GM21447 (cell line): ENCODE measurements around the gene SMARCA4.

Experiments
- ATAC-seq: cut with Tn5 transposase; IDR thresholded peaks from one replicate; pipeline ENCODE4 v1.9.1; 2021; ENCODE audit not compliant: unreplicated experiment

SMARCA4 gene

GRCh38 chr19:11007385-11007784 lies 46.6 kb downstream of the SMARCA4 start:
- no peak for ATAC-seq

DNA sequence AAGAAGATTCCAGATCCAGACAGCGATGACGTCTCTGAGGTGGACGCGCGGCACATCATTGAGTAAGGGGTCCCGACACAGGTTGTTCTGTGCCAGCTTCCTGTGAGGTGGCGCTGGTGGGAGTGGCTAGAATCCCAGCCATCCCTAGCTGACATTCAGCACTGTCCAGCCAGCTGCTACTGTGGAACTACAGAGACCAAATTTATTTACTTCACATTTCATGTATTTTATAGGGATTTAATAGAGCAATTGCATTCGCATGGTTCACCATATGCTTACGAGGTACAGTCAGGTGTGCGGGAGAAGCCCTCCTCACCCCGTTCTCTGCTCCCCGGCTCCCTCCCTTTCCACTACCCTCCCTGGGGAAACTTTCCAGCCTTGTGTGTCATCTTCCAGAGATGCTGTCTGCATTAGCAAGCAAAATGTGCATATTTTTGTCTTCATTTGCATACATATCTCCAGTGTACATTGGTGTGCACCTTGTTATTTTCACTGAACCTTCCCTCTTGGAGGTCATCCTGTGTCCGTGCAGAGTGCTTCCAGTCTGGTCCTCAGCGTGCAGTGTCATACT lies 47.2 kb downstream of the SMARCA4 start:
- ATAC-seq, result no peak

DNA sequence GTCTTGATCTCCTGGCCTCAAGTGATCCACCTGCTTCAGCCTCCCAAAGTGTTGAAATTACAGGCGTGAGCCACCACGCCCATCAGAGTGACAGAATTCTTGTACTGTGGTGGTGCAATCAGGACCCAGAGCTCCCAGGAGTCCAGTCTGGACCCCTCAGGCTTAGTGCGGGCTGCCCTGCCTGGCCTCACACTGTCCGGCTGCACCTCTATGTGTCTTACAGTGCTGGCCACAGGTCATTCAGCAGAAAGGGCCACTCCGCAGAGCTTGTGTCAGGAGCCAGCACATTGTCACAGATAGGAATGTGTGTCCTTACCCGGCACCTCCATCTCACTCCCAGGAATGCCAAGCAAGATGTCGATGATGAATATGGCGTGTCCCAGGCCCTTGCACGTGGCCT lies 49.2 kb downstream of the SMARCA4 start:
- ATAC-seq, result no peak

- ATAC-seq, result no peak
Observed at GRCh38 chr19:11012507-11012906, 51.7 kb downstream of the SMARCA4 start.

- ATAC-seq, result no peak
Observed at GRCh38 chr19:11013771-11014170, 52.9 kb downstream of the SMARCA4 start.

- ATAC-seq, result no peak
Observed at GRCh38 chr19:11014403-11014911, 53.6 kb downstream of the SMARCA4 start.

- ATAC-seq, result no peak
Observed at GRCh38 chr19:11016631-11017030, 55.8 kb downstream of the SMARCA4 start.

- ATAC-seq, result no peak
Observed at GRCh38 chr19:11017275-11018035, 56.6 kb downstream of the SMARCA4 start.

GRCh38 chr19:11018179-11018578 lies 57.3 kb downstream of the SMARCA4 start:
- no peak for ATAC-seq

GRCh38 chr19:11018763-11019162 lies 57.9 kb downstream of the SMARCA4 start:
- ATAC-seq, result no peak

DNA sequence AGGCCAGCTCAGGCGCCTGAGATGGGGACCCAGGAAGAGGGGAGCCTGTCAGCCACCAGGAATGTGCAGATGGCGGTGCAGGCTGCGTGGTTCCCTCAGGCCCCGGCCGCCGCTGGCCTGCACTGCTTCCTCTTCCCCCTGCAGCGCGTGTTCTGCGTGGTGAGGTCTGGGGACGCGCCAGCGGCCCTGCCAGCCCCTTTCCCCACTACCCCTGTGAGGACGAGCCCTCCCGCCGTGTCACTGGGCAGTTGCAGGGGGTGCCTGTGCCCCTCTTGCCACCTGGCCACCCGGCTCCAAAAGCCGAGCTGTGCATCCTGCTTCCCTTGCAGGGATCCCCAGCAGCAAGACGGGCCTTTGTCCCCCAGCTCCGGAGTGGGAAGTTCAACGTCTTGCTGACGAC lies 58.4 kb downstream of the SMARCA4 start:
- no peak for ATAC-seq

DNA sequence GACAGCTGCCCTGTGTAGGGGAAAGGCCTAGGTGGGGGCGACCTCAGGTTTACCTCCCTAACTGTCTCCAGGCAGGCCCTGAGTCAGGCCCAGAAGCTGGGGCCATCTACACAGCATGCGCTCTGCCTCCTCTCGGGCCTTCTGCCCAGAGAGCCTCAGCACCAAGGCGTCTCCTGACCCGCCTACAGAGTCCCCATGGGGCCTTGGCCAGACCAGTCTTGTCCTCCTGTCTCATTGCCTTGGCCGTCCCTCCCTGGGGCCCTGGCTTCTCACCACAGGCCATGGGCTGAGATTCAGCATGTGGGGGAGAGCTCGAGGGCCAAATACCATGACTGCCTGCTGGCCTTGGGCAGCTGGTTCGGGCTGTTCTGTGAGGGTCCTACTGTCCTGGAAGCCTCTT lies 59.0 kb downstream of the SMARCA4 start:
- ATAC-seq, result no peak

GRCh38 chr19:11020423-11020822 lies 59.6 kb downstream of the SMARCA4 start:
- no peak for ATAC-seq

DNA sequence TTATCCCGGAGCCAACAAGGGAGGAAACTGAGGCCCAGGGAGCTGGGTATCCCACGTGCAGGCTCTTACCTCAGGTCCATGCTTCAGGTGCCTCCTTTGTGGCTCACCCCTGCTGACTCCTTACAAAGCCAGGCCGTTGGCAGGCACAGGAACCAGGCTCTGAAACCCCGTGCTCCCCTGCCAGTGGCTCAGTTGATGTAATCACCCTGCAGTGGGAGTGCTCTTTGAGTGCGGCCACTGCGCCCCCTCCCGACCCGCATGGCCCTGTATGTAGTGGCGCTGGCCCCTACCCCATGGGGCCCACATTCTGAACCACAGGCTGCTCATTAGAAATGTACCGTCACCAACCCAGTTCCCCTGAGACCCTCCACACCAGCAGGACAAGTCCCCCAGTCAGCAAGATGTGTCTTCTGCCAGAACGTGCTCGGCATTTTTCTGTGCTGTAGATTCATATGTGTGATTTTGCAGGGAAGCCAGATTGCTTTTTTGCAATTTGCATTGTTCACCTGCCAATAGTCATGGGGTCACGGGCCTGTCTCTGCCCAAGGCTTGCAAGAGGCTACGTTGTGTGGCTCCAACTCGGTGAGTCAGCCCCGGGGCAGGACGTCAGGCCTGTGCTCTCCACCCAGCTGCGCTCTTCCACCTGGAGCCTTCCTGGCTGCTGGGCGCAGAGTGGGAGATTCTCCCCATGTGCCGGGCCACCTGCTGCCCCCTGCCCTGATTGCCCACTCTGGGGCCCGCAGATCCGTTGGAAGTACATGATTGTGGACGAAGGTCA lies 60.3 kb downstream of the SMARCA4 start:
- ATAC-seq, result no peak

DNA sequence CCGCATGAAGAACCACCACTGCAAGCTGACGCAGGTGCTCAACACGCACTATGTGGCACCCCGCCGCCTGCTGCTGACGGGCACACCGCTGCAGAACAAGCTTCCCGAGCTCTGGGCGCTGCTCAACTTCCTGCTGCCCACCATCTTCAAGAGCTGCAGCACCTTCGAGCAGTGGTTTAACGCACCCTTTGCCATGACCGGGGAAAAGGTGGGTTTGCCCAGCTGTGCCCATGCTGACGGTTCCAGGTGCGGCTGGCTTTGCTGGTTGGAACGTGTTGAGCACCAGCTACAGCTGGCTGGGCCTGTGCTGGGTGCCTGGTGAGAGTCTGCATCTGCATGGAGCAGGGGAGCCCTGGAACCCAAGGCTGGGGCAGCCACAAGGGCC lies 60.9 kb downstream of the SMARCA4 start:
- ATAC-seq, result no peak

DNA sequence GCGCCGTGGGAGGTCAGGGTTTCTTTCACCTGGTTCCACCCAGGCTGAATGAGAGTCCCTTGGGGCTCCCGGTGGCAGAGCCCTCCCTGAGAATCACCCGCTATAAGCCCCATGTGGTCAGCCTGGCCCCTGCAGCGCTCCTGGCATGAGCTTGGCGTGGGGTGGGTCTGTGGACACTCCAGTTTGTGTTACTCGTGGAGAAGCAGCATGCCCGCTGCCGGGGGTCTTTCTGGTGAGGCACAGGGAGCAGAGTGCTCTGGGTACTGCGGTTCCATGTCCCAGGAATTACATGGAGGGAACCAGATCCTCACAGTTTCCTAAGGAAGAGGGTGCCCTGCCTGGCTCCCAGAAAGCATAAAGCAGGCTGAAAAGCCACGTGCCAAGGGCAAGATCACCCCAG lies 62.2 kb downstream of the SMARCA4 start:
- no peak for ATAC-seq

DNA sequence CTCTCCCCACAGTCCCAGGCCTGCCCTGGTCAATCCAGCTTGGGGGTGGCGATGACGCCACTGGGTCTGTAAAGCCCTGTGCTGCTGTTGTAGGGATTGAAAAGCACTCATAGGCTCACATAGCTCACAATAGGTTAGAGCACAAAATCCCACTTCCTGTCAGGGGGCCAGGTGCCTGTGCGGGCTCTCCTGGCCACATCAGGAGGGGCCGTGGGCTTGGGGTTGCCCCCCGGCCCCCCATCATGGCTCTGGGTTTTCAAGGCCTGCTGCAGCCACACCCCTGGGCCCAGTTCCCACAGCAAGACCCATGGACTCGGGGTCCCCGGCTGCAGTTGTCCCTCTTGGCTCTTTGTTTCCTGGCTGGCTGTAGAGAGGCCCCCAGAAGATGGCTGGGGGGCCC lies 62.9 kb downstream of the SMARCA4 start:
- ATAC-seq, result no peak

DNA sequence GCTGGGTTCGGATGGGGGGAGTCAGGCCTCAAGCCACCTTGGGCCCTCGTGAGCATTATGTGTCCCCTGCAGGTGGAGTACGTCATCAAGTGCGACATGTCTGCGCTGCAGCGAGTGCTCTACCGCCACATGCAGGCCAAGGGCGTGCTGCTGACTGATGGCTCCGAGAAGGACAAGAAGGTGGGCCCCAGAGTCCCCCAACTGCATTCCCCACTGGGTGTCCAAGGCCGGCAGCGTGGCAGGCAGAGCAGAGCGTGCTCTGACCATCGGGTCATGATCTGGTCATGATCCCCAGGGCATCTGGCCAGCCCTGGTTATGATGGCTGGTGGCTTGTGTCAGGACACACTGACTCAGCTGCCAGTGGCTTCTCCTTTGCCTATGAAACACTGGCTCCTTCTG lies 63.4 kb downstream of the SMARCA4 start:
- ATAC-seq, result no peak

DNA sequence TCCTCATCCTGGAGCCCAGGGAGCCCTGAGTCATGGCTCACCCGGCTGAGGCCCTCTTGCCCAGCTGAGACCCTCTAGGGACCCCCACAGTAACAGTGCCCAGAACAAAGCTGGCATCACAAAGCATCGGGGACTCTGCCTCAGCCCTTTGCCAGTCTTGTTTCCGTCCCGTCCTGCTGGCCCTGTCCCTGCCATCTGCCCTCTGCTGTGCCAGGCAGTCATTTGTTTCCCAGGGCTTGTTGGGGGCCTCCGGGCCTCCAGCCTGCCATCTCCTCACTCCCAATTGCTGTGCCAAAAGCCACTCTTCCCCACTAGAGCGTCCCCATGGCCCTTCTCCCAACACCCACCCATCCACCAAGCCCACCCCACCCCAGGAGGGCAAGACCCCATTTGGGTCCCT lies 64.2 kb downstream of the SMARCA4 start:
- no peak for ATAC-seq

GRCh38 chr19:11025445-11025844 lies 64.6 kb downstream of the SMARCA4 start:
- no peak for ATAC-seq

DNA sequence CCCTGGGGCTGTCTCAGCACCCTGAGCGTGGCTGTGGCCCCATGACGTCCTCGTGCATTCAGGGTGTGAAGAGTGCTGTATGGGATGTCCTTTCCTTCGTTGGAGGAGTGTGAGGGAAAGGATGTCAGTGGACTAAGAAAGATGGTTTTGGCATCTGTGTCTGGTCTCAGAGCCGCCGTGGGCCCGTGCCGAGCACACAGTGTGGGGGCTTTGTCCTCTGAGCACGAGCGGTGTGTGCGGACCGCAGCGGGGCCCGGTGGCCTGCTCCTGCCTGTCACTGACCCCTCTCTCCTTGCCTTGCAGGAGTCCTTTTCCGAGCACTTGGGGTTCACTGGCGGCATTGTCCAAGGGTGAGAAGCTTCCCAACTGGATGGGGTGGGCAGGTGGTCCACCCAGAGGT lies 65.2 kb downstream of the SMARCA4 start:
- ATAC-seq, result no peak

GRCh38 chr19:11027381-11027780 lies 66.6 kb downstream of the SMARCA4 start:
- no peak for ATAC-seq
